Thymus (tissue), 14 donors: Measurements from ENCODE around the gene FKTN. TPM values are rescaled to one million over a fixed set of nuclear protein-coding genes. Genes with fewer than 3 reads are reported as not detected.
"Not testable (repeated sequence)": the region's sequence is repeated elsewhere in the genome, so short reads cannot be mapped to it uniquely, and the experiment has no call there.

Source experiments
- DNase-seq, 9 donors: peaks; one replicate each; pipeline ENCODE4 v3.0.0-alpha.2; 2013; ENCODE audit warnings: low spot score in 9 of 9, low read depth in 6 of 9, missing footprints in 1 of 9
- H3K27ac ChIP-seq, 2 donors: one replicate each; pipeline ENCODE4 v1.5.1; 2013; ENCODE audit warnings: control low read depth in 1 of 2, low read depth in 1 of 2, low read length in 1 of 2, mild to moderate bottlenecking in 1 of 2, moderate library complexity in 1 of 2
- H3K27me3 ChIP-seq, 2 donors: one replicate each; pipeline ENCODE4 v1.5.1; 2013; ENCODE audit warnings: low read length in 1 of 2; ENCODE audit not compliant: control insufficient read depth in 2 of 2, insufficient read depth in 1 of 2
- H3K36me3 ChIP-seq, 2 donors: one replicate each; pipeline ENCODE4 v1.5.1; 2013; ENCODE audit warnings: low read length in 1 of 2, mild to moderate bottlenecking in 1 of 2, moderate library complexity in 1 of 2; ENCODE audit not compliant: control insufficient read depth in 2 of 2, insufficient read depth in 2 of 2
- H3K4me1 ChIP-seq, 2 donors: one replicate each; pipeline ENCODE4 v1.5.1; 2013; ENCODE audit warnings: low read length in 2 of 2; ENCODE audit not compliant: control insufficient read depth in 2 of 2, insufficient read depth in 2 of 2
- H3K4me3 ChIP-seq, 2 donors: one replicate each; pipeline ENCODE4 v1.5.1; 2013; ENCODE audit warnings: low read length in 2 of 2, control low read depth in 1 of 2, mild to moderate bottlenecking in 1 of 2
- H3K9me3 ChIP-seq, 2 donors: one replicate each; pipeline ENCODE4 v1.5.1; 2013; ENCODE audit warnings: low read length in 1 of 2, mild to moderate bottlenecking in 1 of 2; ENCODE audit not compliant: control insufficient read depth in 2 of 2, insufficient read depth in 1 of 2
- WGBS: extraction: QIAGEN DNeasy Blood & Tissue Kit; methylation state at CpG from one replicate; pipeline ENCODE4 v1.1.7; 2013; 5-methylcytosine and 5-hydroxymethylcytosine counted together
- long read RNA-seq, 10 donors: transcript quantifications; one replicate each; lab custom pipeline, GENCODE V29; 2026
- polyA plus RNA-seq: library from polyadenylated mRNA; stranded (reverse); fragments of 200-250 nt; gene quantifications from one replicate; pipeline ENCODE4 v1.2.3, GENCODE V29; 2013
- total RNA-seq: library from RNA; stranded (reverse); fragments of 120-200 nt; gene quantifications from one replicate; pipeline ENCODE4 v1.2.4, GENCODE V29; 2013
- donor health status: healthy.

Gene FKTN
- total RNA-seq (7.3 TPM), polyA plus RNA-seq (7.1 TPM)
- long read RNA-seq, donor 1 = 0 reads
- long read RNA-seq, donor 2 = 0 reads
- long read RNA-seq, donor 3 = 0 reads
- long read RNA-seq, donor 4, partial matches to known transcripts = 0 of 1 reads
- long read RNA-seq, donor 4, other reads (novel, unspliced or antisense) = 0 of 1 reads
- long read RNA-seq, donor 5, partial matches to known transcripts = 0 of 1 reads
- long read RNA-seq, donor 5, other reads (novel, unspliced or antisense) = 0 of 1 reads
- long read RNA-seq, donor 6, partial matches to known transcripts = 0 of 1 reads
- long read RNA-seq, donor 6, other reads (novel, unspliced or antisense) = 0 of 1 reads
- long read RNA-seq, donor 7 = 0 reads
- long read RNA-seq, donor 8 = 0 reads
- long read RNA-seq, donor 9, partial matches to known transcripts = 0 of 1 reads
- long read RNA-seq, donor 9, other reads (novel, unspliced or antisense) = 0 of 1 reads
- long read RNA-seq, donor 10 = 0 reads

DNA sequence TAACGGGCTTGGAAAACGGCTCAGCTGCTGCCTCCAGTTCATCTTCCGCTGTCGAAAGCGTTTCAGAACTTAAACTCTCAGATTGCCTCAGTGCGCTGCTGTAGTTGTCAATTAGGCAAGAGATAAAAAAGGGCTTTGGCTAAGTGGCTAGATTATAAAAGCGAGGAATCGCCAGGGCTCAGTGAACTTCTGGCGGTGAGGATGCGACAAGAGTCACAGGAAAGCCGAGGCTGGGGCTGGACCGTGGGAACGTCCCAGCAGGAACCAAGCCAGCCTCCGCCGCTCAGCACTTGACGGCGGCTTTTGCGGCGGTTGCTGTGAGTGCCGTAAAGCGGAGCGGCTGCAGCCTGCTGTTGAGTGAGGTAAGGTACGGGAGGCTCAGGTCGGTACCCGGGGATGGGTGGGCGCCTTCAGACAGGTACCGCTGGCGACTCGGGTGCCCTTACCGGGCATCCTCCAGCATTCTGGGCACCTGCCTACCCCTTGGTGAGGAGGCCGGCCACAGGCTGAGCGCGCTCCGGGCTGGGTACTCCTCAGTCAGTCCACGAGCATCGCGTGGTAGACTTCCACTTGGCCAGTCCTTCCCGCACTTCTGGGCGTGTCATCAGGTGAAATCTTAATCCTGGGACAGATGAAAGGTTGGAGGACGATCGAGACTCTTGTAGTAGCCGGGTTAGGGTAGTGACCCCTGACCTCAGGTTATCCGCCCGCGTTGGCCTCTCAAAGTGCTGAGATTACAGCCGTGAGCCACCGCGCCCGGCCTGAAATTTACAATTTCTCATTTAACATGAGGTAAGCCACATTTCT lies at the start of gene FKTN:
Gene FKTN (plus strand): TSS at position 328 of the 807 bp plus-strand sequence. CDS start 16,902 bp downstream, outside the sequence.
- 1% methylated on average over 49 of the region's 49 CpGs for WGBS
- Histone ChIP-seq H3K4me3 (peak within 1 kb of the TSS; percentile 79 to 92), H3K27me3 (no peaks in the 10 kb centered on the region), H3K27ac (peak within 1 kb of the TSS; percentile 72 to 74), H3K4me1 (peaks cover 0 to 7% of the 10 kb centered on the region in 2 donors), H3K36me3 (no peaks in the 10 kb centered on the region), H3K9me3 (peaks cover 0 to 2% of the 10 kb centered on the region in 2 donors)
- peak; percentile 68 to 92 (median 79) for DNase-seq

DNA sequence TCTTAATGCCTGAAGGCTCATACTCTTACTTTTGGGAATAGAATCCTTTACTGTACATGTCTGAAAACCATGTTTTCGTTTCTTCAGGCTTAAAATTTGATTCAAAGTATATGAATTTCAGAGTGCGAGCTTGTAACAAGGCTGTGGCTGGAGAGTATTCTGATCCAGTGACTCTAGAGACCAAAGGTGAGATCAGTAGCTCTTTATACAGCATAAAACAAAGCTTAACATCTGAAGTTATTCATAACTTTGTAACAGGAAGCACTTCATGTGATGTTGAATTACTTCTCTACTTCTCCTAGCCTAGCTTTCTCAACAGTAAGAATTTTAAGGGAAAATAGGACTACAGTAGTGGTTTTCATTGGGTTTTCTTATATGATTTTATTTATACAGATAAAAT lies 49.4 kb upstream of the FKTN start:
- no peaks in the 10 kb centered on the region for H3K9me3 ChIP-seq
- no peak overlapping the region for H3K27ac ChIP-seq
- no peaks in the 10 kb centered on the region for H3K27me3 ChIP-seq
- H3K36me3 ChIP-seq = no peaks in the 10 kb centered on the region
- DNase-seq = no peak
- 96% methylated on average over 2 of the region's 2 CpGs for WGBS
- no peak overlapping the region for H3K4me3 ChIP-seq
- no peaks in the 10 kb centered on the region for H3K4me1 ChIP-seq

DNA sequence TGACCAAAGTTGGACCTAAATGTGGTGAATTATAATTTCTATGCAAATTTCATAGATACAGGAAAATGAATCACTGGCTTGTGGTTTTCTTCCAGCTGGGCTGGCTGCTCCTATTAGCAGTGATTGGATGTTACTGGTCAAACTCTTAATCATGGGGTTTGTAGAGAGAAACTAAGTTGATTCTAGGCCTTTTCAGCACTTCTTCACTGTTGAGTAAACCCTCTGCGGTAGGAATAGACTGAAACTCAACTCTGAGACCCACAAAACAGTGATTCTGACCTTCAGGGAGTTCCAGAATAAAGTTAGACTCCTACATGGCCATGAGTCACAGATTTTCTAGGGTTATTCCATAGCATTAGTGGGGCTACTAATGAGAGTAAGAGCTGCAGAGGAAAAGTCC lies 47.9 kb upstream of the FKTN start:
- H3K4me1 ChIP-seq = no peaks in the 10 kb centered on the region
- 98% methylated on average over 1 of the region's 1 CpG for WGBS
- no peak overlapping the region for H3K4me3 ChIP-seq
- no peak for DNase-seq
- H3K9me3 ChIP-seq = no peaks in the 10 kb centered on the region
- no peak overlapping the region for H3K27ac ChIP-seq
- no peaks in the 10 kb centered on the region for H3K27me3 ChIP-seq
- no peaks in the 10 kb centered on the region for H3K36me3 ChIP-seq

DNA sequence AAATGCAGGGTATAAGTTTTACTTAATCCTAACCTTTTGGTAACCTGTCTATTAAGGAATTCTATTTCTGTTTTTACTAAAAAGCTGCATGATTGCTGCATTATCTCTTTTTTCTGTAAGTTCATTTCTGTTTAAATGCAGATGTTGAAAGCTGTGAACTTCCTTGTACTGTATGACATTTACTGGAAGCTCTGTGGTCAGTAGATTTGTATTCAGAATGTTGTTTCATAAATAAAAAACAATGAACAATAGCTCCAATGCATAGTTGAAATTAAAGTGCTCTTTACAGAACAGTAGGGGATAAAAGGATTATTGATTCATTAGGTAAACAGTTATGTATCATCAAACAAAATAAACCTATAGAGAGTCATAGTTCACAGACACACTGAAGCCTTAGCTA lies 46.5 kb upstream of the FKTN start:
- Histone ChIP-seq H3K27ac (no peak overlapping the region), H3K4me1 (no peaks in the 10 kb centered on the region), H3K36me3 (no peaks in the 10 kb centered on the region), H3K4me3 (no peak overlapping the region), H3K27me3 (no peaks in the 10 kb centered on the region), H3K9me3 (no peaks in the 10 kb centered on the region)
- no peak for DNase-seq

DNA sequence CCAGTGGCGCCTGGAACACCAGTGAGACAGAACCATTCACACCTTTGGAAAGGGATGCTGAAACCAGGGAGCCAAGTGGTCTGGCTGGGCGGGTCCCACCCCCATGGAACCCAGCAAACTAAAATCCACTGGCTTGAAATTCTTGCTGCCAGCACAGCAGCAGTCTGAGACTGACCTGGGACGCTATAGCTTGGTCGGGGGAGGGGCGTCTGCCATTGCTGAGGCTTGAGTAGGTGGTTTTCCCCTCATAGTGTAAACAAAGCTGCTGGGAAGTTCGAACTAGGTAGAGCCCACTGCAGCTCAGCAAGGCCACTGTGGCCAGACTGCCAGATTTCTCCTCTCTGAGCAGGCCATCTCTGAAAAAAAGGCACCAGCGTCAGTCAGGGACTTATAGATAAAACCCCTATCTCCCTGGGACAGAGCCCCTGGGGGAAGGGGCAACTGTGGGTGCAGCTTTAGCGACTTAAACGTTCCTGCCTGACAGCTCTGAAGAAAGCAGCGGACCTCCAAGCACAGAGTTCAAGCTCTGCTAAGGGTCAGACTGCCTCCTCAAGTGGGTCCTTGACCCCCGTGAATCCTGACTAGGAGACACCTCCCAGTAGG lies 42.0 kb upstream of the FKTN start:
- no peaks in the 10 kb centered on the region for H3K4me1 ChIP-seq
- 94% methylated on average over 11 of the region's 11 CpGs for WGBS
- no peaks in the 10 kb centered on the region for H3K36me3 ChIP-seq
- no peak overlapping the region for H3K4me3 ChIP-seq
- H3K9me3 ChIP-seq = no peaks in the 10 kb centered on the region
- no peaks in the 10 kb centered on the region for H3K27me3 ChIP-seq
- no peak overlapping the region for H3K27ac ChIP-seq
- DNase-seq = no peak

DNA sequence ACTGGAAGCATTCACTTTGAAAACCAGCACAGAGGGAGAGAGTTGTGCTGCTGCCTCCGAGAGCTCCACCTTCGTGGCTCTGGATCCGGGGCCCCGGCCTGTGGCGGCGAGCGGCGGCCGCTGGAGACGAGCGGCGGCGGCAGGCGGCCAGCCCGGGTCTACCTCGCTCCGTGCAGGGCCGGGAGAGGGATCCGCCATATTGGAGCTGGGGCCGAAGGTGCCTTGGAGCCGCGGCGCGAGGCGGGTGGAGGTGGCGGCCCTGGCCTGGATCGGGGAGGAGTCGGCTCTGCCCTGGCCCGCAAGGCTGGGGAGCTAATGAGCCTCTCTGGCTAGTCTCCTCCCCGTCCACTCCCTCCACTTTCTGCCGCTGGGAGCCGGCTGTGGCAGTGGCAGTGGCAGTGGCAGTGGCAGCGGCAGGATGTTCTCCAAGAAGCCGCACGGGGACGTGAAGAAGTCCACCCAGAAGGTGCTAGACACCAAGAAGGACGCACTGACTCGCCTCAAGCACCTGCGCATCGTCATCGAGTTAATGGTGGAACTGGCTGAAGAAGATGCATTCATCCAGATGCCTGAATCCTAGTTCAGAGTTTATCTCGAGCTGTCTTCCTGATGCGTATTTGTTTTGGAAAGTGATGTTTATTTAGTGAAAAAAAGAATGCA lies 38.1 kb upstream of the FKTN start:
- not testable (repeated sequence) for H3K36me3 ChIP-seq, H3K9me3 ChIP-seq, H3K4me1 ChIP-seq, H3K27me3 ChIP-seq
- peak overlapping the region in 1 of 2 donors; percentile 74 for H3K27ac ChIP-seq
- peak overlapping the region in 1 of 2 donors; percentile 35 for H3K4me3 ChIP-seq
- peak in 2 of 9 donors; percentile 4 to 28 for DNase-seq
- WGBS = 93% methylated on average over 43 of the region's 43 CpGs

DNA sequence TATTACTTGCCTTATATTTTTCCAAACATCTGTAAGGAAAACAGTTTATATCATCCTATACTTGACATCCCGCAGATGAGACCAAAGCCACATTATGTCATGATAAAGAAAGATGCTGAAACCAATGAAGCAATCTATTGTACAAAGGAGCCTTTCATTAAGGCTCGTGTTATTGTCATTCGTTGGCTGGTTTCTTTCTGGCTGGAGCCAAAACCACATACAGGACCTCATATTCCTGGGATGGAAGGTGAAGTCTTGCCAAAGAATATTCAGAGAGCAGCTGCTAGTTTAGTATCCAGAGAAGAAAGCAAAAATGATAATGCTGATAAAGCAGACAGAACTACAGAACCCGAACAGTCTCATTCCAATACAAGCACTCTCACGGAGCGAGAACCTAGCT lies 36.9 kb upstream of the FKTN start:
- H3K27me3 ChIP-seq, H3K4me3 ChIP-seq, H3K27ac ChIP-seq, H3K36me3 ChIP-seq, DNase-seq, H3K4me1 ChIP-seq, H3K9me3 ChIP-seq: not testable (repeated sequence)
- 98% methylated on average over 6 of the region's 6 CpGs for WGBS

DNA sequence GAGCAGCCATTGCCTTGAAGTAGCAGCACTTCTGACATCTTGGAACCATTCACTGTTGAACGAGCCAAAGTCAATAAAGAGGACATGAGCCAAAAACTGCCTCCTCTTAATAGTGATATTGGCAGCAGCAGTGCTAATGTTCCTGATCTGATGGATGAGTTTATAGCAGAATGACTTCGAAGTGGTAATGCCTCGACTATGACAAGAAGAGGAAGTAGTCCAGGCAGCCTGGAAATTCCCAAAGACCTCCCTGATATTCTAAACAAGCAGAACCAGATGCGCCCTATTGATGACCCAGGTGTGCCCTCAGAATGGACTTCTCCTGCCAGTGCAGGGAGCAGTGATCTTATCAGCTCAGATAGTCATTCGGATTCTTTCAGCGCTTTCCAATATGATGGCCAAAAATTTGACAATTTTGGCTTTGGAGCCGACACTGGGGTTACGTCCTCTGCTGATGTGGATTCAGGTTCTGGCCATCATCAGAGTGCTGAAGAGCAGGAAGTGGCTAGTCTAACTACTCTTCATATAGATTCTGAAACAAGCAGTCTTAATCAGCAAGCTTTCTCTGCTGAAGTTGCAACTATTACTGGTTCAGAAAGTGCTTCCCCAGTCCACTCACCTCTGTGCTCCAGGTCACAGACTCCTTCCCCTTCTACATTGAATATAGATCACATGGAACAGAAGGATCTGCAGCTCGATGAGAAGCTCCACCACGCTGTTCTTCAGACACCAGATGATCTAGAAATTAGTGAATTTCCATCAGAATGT lies 35.1 kb upstream of the FKTN start:
- not testable (repeated sequence) for H3K27me3 ChIP-seq, DNase-seq, H3K4me1 ChIP-seq, H3K9me3 ChIP-seq, H3K27ac ChIP-seq, H3K36me3 ChIP-seq, H3K4me3 ChIP-seq
- 94% methylated on average over 10 of the region's 10 CpGs for WGBS
